Stimulated activated CD4-positive, alpha-beta T cell treated with anti-CD3 and anti-CD28 coated beads, Interleukin-1b, Interleukin-23, amount 100 ng/mL, for 48 hours (primary cell): Measurements from ENCODE around the gene EIF4G1.

Experiments used
- DNase-seq: peaks from one replicate; pipeline ENCODE4 v3.0.0-alpha.2; 2020

The EIF4G1 gene

GRCh38 chr3:184306341-184306972 is 7.9 kb upstream of the EIF4G1 start:
- DNase-seq: no peak

- no peak for DNase-seq
Observed at GRCh38 chr3:184307915-184308314, 6.5 kb upstream of the EIF4G1 start.

GRCh38 chr3:184308744-184309143 is 5.7 kb upstream of the EIF4G1 start:
- DNase-seq: no peak

- DNase-seq: no peak
Observed at GRCh38 chr3:184311633-184312032, 2.8 kb upstream of the EIF4G1 start.

- peak; percentile 54 for DNase-seq
Observed at GRCh38 chr3:184314700-184315542, 515 bp downstream of the EIF4G1 start.

- no peak for DNase-seq
Observed at GRCh38 chr3:184315543-184315867, 1.1 kb downstream of the EIF4G1 start.

- no peak for DNase-seq
Observed at GRCh38 chr3:184315871-184316661, 1.7 kb downstream of the EIF4G1 start.

- no peak for DNase-seq
Observed at GRCh38 chr3:184316792-184317191, 2.4 kb downstream of the EIF4G1 start.

- DNase-seq: no peak
Observed at GRCh38 chr3:184317201-184317600, 2.8 kb downstream of the EIF4G1 start.

- DNase-seq: peak; percentile 46
Observed at GRCh38 chr3:184320104-184320445, 5.7 kb downstream of the EIF4G1 start.

GRCh38 chr3:184321666-184322065 is 7.3 kb downstream of the EIF4G1 start:
- DNase-seq: no peak

- DNase-seq: no peak
Observed at GRCh38 chr3:184322731-184323487, 8.5 kb downstream of the EIF4G1 start.

GRCh38 chr3:184323696-184324095 is 9.3 kb downstream of the EIF4G1 start:
- no peak for DNase-seq

GRCh38 chr3:184325269-184325668 is 10.9 kb downstream of the EIF4G1 start:
- no peak for DNase-seq

- DNase-seq: peak; percentile 63
Observed at GRCh38 chr3:184325715-184326369, 11.4 kb downstream of the EIF4G1 start.

GRCh38 chr3:184327171-184327570 is 12.8 kb downstream of the EIF4G1 start:
- DNase-seq: no peak

- DNase-seq: no peak
Observed at GRCh38 chr3:184328516-184328915, 14.1 kb downstream of the EIF4G1 start.

GRCh38 chr3:184332370-184333090 is 18.1 kb downstream of the EIF4G1 start:
- no peak for DNase-seq

- no peak for DNase-seq
Observed at GRCh38 chr3:184333190-184333589, 18.8 kb downstream of the EIF4G1 start.

GRCh38 chr3:184333700-184334099 is 19.3 kb downstream of the EIF4G1 start:
- no peak for DNase-seq

- peak; percentile 64 for DNase-seq
Observed at GRCh38 chr3:184334470-184335158, 20.2 kb downstream of the EIF4G1 start.
